NCI-H128 (cell line): ENCODE measurements around the gene DGKI.
A peak's percentile ranks its signal among the peaks of the same experiment; 100 is the strongest.

ENCODE experiments used
- DNase-seq: peaks from one replicate; lab custom pipeline; 2025; ENCODE audit not compliant: unreplicated experiment; lab: John Stamatoyannopoulos, UW

The DGKI gene

GRCh38 chr7:137439829-137440825 lies 406.6 kb downstream of the DGKI start:
- DNase-seq, result no peak

- no peak for DNase-seq
Observed at GRCh38 chr7:137434946-137435345, 411.8 kb downstream of the DGKI start.

GRCh38 chr7:137434530-137434929 lies 412.2 kb downstream of the DGKI start:
- no peak for DNase-seq

GRCh38 chr7:137423321-137423720 lies 423.5 kb downstream of the DGKI start:
- no peak for DNase-seq

- DNase-seq, result no peak
Observed at GRCh38 chr7:137421366-137421765, 425.4 kb downstream of the DGKI start.

- DNase-seq, result no peak
Observed at GRCh38 chr7:137418841-137419240, 427.9 kb downstream of the DGKI start.

- no peak for DNase-seq
Observed at GRCh38 chr7:137417464-137417863, 429.3 kb downstream of the DGKI start.

- DNase-seq, result no peak
Observed at GRCh38 chr7:137413901-137414300, 432.9 kb downstream of the DGKI start.

- DNase-seq, result no peak
Observed at GRCh38 chr7:137411446-137411845, 435.3 kb downstream of the DGKI start.

- DNase-seq, result no peak
Observed at GRCh38 chr7:137408126-137408525, 438.6 kb downstream of the DGKI start.

- no peak for DNase-seq
Observed at GRCh38 chr7:137407078-137407477, 439.7 kb downstream of the DGKI start.

- DNase-seq, result no peak
Observed at GRCh38 chr7:137404660-137405317, 442.0 kb downstream of the DGKI start.

- DNase-seq, result no peak
Observed at GRCh38 chr7:137403353-137403695, 443.4 kb downstream of the DGKI start.

- no peak for DNase-seq
Observed at GRCh38 chr7:137402536-137403352, 444.0 kb downstream of the DGKI start.

GRCh38 chr7:137399827-137400823 lies 446.6 kb downstream of the DGKI start:
- DNase-seq, result no peak

GRCh38 chr7:137396051-137396450 lies 450.7 kb downstream of the DGKI start:
- no peak for DNase-seq

- peak; percentile 45 for DNase-seq
Observed at GRCh38 chr7:137395420-137395819, 451.4 kb downstream of the DGKI start.

- no peak for DNase-seq
Observed at GRCh38 chr7:137393570-137393969, 453.2 kb downstream of the DGKI start.

- peak; percentile 48 for DNase-seq
Observed at GRCh38 chr7:137390076-137390475, 456.7 kb downstream of the DGKI start.

GRCh38 chr7:137388916-137389315 lies 457.9 kb downstream of the DGKI start:
- DNase-seq, result no peak
